ENCODE measurements around the gene QRFP.

The QRFP gene

DNA sequence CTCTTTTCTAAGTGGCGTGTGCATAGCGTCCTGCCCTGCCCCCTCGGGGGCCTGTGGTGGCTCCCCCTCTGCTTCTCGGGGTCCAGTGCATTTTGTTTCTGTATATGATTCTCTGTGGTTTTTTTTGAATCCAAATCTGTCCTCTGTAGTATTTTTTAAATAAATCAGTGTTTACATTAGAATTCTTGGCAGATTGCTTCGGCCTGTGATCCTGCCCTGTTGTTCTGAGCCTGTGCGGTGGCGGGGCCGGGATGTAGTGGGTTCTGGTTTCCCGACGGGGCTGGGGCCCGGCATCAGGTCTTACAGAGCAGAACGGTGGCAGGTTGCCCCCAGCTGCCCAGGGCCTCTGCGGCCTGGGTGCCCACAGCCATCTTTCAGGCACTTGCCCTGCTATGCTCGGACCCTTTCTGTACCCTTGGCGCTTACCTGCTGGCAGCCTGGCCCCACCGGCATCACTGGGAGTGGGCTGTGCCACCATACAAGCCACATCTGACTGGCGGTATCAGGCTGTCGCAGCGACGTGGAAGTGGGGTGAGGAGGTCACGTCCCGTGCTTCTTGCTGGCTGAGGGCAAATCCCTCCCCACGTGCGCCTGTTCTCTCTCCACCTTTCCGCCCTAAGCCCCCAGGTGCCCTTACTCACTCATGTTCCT is 9.0 kb downstream of the QRFP start:
- no peak for DNase-seq (ENCODE audit: low read depth, low spot score)
- H3K4me3 ChIP-seq (ENCODE audit: low read depth, low read length), result no peak overlapping the region
- in situ Hi-C loops (cut with HindIII; ENCODE audit: low sequenced_read_pairs), result no loop called here
- TF ChIP-seq, protein P1, sequence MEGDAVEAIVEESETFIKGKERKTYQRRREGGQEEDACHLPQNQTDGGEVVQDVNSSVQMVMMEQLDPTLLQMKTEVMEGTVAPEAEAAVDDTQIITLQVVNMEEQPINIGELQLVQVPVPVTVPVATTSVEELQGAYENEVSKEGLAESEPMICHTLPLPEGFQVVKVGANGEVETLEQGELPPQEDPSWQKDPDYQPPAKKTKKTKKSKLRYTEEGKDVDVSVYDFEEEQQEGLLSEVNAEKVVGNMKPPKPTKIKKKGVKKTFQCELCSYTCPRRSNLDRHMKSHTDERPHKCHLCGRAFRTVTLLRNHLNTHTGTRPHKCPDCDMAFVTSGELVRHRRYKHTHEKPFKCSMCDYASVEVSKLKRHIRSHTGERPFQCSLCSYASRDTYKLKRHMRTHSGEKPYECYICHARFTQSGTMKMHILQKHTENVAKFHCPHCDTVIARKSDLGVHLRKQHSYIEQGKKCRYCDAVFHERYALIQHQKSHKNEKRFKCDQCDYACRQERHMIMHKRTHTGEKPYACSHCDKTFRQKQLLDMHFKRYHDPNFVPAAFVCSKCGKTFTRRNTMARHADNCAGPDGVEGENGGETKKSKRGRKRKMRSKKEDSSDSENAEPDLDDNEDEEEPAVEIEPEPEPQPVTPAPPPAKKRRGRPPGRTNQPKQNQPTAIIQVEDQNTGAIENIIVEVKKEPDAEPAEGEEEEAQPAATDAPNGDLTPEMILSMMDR (IDR thresholded peaks at IDR 0.05; ENCODE audit: low read depth, low read length), result no peak

GRCh38 chr9:130886981-130887380 is 9.6 kb downstream of the QRFP start:
- DNase-seq (ENCODE audit: low read depth, low spot score), result no peak
- H3K4me3 ChIP-seq (ENCODE audit: low read depth, low read length), result no peak overlapping the region
- in situ Hi-C loops (cut with HindIII; ENCODE audit: low sequenced_read_pairs), result no loop called here
- TF ChIP-seq, protein P1 (IDR thresholded peaks at IDR 0.05; ENCODE audit: low read depth, low read length), result no peak

GRCh38 chr9:130885484-130886375 is 10.9 kb downstream of the QRFP start:
- in situ Hi-C loops (cut with HindIII; ENCODE audit: low sequenced_read_pairs), result no loop called here

DNA sequence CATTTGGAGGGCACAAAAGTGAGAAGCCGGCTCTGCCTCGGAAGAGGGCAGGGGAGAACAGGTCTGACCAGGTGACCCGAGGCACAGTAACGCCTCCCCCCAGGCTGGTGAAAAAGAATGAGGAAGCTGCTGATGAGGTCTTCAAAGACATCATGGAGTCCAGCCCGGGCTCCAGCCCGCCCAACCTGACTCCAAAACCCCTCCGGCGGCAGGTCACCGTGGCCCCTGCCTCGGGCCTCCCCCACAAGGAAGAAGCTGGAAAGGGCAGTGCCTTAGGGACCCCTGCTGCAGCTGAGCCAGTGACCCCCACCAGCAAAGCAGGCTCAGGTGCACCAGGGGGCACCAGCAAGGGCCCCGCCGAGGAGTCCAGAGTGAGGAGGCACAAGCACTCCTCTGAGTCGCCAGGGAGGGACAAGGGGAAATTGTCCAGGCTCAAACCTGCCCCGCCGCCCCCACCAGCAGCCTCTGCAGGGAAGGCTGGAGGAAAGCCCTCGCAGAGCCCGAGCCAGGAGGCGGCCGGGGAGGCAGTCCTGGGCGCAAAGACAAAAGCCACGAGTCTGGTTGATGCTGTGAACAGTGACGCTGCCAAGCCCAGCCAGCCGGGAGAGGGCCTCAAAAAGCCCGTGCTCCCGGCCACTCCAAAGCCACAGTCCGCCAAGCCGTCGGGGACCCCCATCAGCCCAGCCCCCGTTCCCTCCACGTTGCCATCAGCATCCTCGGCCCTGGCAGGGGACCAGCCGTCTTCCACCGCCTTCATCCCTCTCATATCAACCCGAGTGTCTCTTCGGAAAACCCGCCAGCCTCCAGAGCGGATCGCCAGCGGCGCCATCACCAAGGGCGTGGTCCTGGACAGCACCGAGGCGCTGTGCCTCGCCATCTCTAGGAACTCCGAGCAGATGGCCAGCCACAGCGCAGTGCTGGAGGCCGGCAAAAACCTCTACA is 11.8 kb downstream of the QRFP start:
- no peak overlapping the region for H3K4me3 ChIP-seq (ENCODE audit: low read depth, low read length)
- in situ Hi-C loops (cut with HindIII; ENCODE audit: low sequenced_read_pairs), result no loop called here
- no peak for DNase-seq (ENCODE audit: low read depth, low spot score)
- TF ChIP-seq, protein P1 (IDR thresholded peaks at IDR 0.05; ENCODE audit: low read depth, low read length), result no peak

More at GRCh38 chr9:130885484-130886375, 10.9 kb downstream of the QRFP start:
- TF ChIP-seq, protein P1 (IDR thresholded peaks at IDR 0.05; ENCODE audit: low read depth, low read length), result no peak
- no peak overlapping the region for H3K4me3 ChIP-seq (ENCODE audit: low read depth, low read length)
- DNase-seq (ENCODE audit: low read depth, low spot score), result no peak

GRCh38 chr9:130884111-130884531 is 12.5 kb downstream of the QRFP start:
- in situ Hi-C loops (cut with HindIII; ENCODE audit: low sequenced_read_pairs), result no loop called here
- TF ChIP-seq, protein P1 (IDR thresholded peaks at IDR 0.05; ENCODE audit: low read depth, low read length), result no peak
- no peak overlapping the region for H3K4me3 ChIP-seq (ENCODE audit: low read depth, low read length)
- no peak for DNase-seq (ENCODE audit: low read depth, low spot score)

DNA sequence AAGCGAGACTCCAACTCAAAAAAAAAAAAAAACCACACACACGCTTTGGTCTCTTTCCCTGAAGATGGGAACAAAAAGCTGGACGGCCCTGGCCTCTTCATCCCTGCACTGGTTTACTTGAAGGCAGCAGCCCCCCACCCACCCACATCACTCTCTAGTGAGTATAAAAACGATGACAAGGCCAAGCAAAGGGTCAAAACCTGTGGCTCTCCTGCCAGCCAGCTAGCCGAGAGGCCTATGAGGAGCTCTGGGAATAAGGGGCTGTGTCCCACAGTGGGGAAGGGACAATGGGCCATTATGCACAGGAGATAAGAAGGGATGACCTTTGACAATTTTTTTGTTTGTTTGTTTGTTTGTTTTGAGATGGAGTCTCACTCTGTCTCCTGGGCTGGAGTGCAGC is 13.1 kb downstream of the QRFP start:
- H3K4me3 ChIP-seq (ENCODE audit: low read depth, low read length), result no peak overlapping the region
- no peak for DNase-seq (ENCODE audit: low read depth, low spot score)
- in situ Hi-C loops (cut with HindIII; ENCODE audit: low sequenced_read_pairs), result no loop called here
- TF ChIP-seq, protein P1 (IDR thresholded peaks at IDR 0.05; ENCODE audit: low read depth, low read length), result no peak
